Hepatocyte (in vitro differentiated cells): ENCODE measurements around the gene RARA. TPM values are rescaled to one million over a fixed set of nuclear protein-coding genes. Genes with fewer than 3 reads are reported as not detected.

Experiments
- DNase-seq: peaks from one replicate; pipeline ENCODE4 v3.0.0-alpha.2; 2016; ENCODE audit warnings: low spot score
- H2AFZ ChIP-seq: fragments of 200-600 bp; sonication (generic); 2 replicates; pipeline ENCODE4 v1.6.0; 2016; ENCODE audit warnings: antibody characterized with exemption, mild to moderate bottlenecking
- H3K27ac ChIP-seq: fragments of 200-600 bp; sonication (generic); 2 replicates; pipeline ENCODE4 v1.5.1; 2016; ENCODE audit warnings: mild to moderate bottlenecking
- H3K27me3 ChIP-seq: fragments of 200-600 bp; sonication (generic); 2 replicates; pipeline ENCODE4 v1.6.1; 2016
- H3K36me3 ChIP-seq: fragments of 200-600 bp; sonication (generic); replicated peaks from 2 replicates; pipeline ENCODE4 v1.5.1; 2016; ENCODE audit warnings: low read depth; ENCODE audit not compliant: insufficient read depth
- H3K4me1 ChIP-seq: fragments of 200-600 bp; sonication (generic); 2 replicates; pipeline ENCODE4 v1.5.1; 2016; ENCODE audit warnings: mild to moderate bottlenecking, moderate library complexity; ENCODE audit not compliant: insufficient read depth
- H3K4me2 ChIP-seq: fragments of 200-600 bp; sonication (generic); 2 replicates; pipeline ENCODE4 v1.6.0; 2016
- H3K4me3 ChIP-seq: fragments of 200-600 bp; sonication (generic); 2 replicates; pipeline ENCODE4 v1.5.1; 2016; ENCODE audit warnings: mild to moderate bottlenecking
- H3K79me2 ChIP-seq: fragments of 200-600 bp; sonication (generic); 2 replicates; pipeline ENCODE4 v1.6.0; 2017; ENCODE audit warnings: mild to moderate bottlenecking
- H3K9me2 ChIP-seq: fragments of 200-600 bp; sonication (generic); replicated peaks from 2 replicates; pipeline ENCODE4 v1.6.0; 2017; ENCODE audit warnings: mild to moderate bottlenecking; ENCODE audit not compliant: insufficient read depth
- H3K9me3 ChIP-seq: fragments of 200-600 bp; sonication (generic); 2 replicates; pipeline ENCODE4 v1.5.1; 2016; ENCODE audit warnings: low read depth, mild to moderate bottlenecking
- H4K20me1 ChIP-seq: fragments of 200-600 bp; sonication (generic); 2 replicates; pipeline ENCODE4 v1.6.0; 2016; ENCODE audit warnings: mild to moderate bottlenecking; ENCODE audit not compliant: insufficient read depth, poor library complexity, severe bottlenecking
- CTCF ChIP-seq: fragments of 200-600 bp; sonication (generic); IDR thresholded peaks from 2 replicates; pipeline ENCODE4 v1.5.1; 2016; ENCODE audit warnings: antibody characterized with exemption, mild to moderate bottlenecking; ENCODE audit not compliant: poor library complexity
- EZH2 ChIP-seq: fragments of 200-600 bp; sonication (generic); IDR thresholded peaks from 2 replicates; pipeline ENCODE4 v1.6.1; 2016; ENCODE audit warnings: antibody characterized with exemption, mild to moderate bottlenecking, borderline replicate concordance
- EZH2phosphoT487 ChIP-seq: fragments of 200-600 bp; sonication (generic); IDR thresholded peaks from one replicate; pipeline ENCODE4 v1.6.1; 2018; ENCODE audit warnings: antibody characterized with exemption, mild to moderate bottlenecking, low read depth, moderate library complexity; ENCODE audit not compliant: unreplicated experiment, severe bottlenecking
- WGBS: methylation state at CpG from one replicate; pipeline ENCODE4 v1.1.6; 2016; ENCODE audit warnings: low lambda C conversion rate; ENCODE audit errors: missing lambda C conversion rate; 5-methylcytosine and 5-hydroxymethylcytosine counted together
- polyA plus RNA-seq: library from polyadenylated mRNA; unstranded; fragments of >200 nt; fragmentation: Nextera tagmentation; extraction: Ambion mirVana; gene quantifications from 2 replicates; pipeline ENCODE4 v1.2.1, GENCODE V29; 2016
- total RNA-seq: library from RNA; depleted of rRNA; stranded (reverse); fragments of >200 nt; gene quantifications from 2 replicates; pipeline ENCODE4 v1.2.3, GENCODE V29; 2014

Gene RARA
- total and polyA plus RNA-seq, 2 experiments from 2014 or later = 30.0 to 33.1 TPM

DNA sequence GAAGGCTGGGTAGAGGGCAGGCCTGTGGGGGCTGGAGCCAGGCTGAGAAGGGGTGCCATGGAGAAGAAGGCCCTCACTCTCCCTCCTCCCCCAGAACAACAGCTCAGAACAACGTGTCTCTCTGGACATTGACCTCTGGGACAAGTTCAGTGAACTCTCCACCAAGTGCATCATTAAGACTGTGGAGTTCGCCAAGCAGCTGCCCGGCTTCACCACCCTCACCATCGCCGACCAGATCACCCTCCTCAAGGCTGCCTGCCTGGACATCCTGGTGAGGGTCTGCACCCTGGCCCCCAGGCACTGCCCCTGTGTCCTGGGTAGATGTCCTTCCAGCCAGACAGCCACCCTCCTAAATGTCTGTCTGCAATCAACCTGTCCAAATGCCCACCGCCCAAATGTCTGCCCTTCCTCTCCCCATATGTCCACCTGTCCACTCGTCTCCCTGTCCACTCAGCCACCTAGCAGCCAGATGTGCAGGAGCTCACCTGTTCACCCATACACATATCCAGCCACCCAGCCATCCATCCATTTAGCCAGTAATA, 43.3 kb downstream of the RARA start:
- H3K4me1 ChIP-seq = peaks cover 51% of the 10 kb centered on the region
- no peaks in the 10 kb centered on the region for H3K36me3 ChIP-seq
- no peak overlapping the region for H3K27ac ChIP-seq

GRCh38 chr17:40352779-40353394, 43.9 kb downstream of the RARA start:
- Histone ChIP-seq H3K4me1 (peaks cover 46% of the 10 kb centered on the region), H3K36me3 (no peaks in the 10 kb centered on the region), H3K27ac (no peak overlapping the region), H3K9me2 (no peaks in the 10 kb centered on the region), H2AFZ (no peak overlapping the region), H4K20me1 (peaks cover 19% of the 10 kb centered on the region), H3K4me2 (no peak overlapping the region), H3K79me2 (peaks cover 32% of the 10 kb centered on the region), H3K27me3 (no peaks in the 10 kb centered on the region), H3K4me3 (no peak overlapping the region), H3K9me3 (no peaks in the 10 kb centered on the region)
- DNase-seq = no peak
- TF ChIP-seq EZH2phosphoT487 = no peak
- no peak for TF ChIP-seq CTCF
- no peak for TF ChIP-seq EZH2
- 77% methylated on average over 9 of the region's 9 CpGs for WGBS

More for the DNA sequence above, 43.3 kb downstream of the RARA start:
- no peaks in the 10 kb centered on the region for H3K9me3 ChIP-seq
- H3K4me3 ChIP-seq = no peak overlapping the region
- H3K4me2 ChIP-seq = no peak overlapping the region
- H3K9me2 ChIP-seq = no peaks in the 10 kb centered on the region
- no peak overlapping the region for H2AFZ ChIP-seq
- TF ChIP-seq CTCF = no peak
- no peak for TF ChIP-seq EZH2
- no peak for TF ChIP-seq EZH2phosphoT487
- no peaks in the 10 kb centered on the region for H3K27me3 ChIP-seq
- peaks cover 38% of the 10 kb centered on the region for H3K79me2 ChIP-seq
- no peak for DNase-seq
- peaks cover 24% of the 10 kb centered on the region for H4K20me1 ChIP-seq
- WGBS = 86% methylated on average over 7 of the region's 7 CpGs

- H3K27me3 ChIP-seq = no peaks in the 10 kb centered on the region
- H3K4me1 ChIP-seq = peaks cover 30% of the 10 kb centered on the region
- peaks cover 12% of the 10 kb centered on the region for H4K20me1 ChIP-seq
- H3K9me3 ChIP-seq = no peaks in the 10 kb centered on the region
- no peak for DNase-seq
- H3K4me2 ChIP-seq = no peak overlapping the region
- H3K36me3 ChIP-seq = no peaks in the 10 kb centered on the region
- H3K79me2 ChIP-seq = peaks cover 16% of the 10 kb centered on the region
- no peak overlapping the region for H2AFZ ChIP-seq
- WGBS = 79% methylated on average over 29 of the region's 30 CpGs
- H3K4me3 ChIP-seq = no peak overlapping the region
- TF ChIP-seq EZH2 (no peak), CTCF (no peak), EZH2phosphoT487 (no peak)
- no peaks in the 10 kb centered on the region for H3K9me2 ChIP-seq
- no peak overlapping the region for H3K27ac ChIP-seq
Observed at GRCh38 chr17:40354221-40355122, 45.5 kb downstream of the RARA start.
